GM21576 (cell line): ENCODE data around the gene AHDC1.

Experiments
- ATAC-seq: cut with Tn5 transposase; IDR thresholded peaks from one replicate; pipeline ENCODE4 v1.9.1; 2021; ENCODE audit warnings: mild to moderate bottlenecking, moderate library complexity; ENCODE audit not compliant: unreplicated experiment

The AHDC1 gene

GRCh38 chr1:27600498-27601175, 3.3 kb downstream of the AHDC1 start:
- ATAC-seq: no peak

DNA sequence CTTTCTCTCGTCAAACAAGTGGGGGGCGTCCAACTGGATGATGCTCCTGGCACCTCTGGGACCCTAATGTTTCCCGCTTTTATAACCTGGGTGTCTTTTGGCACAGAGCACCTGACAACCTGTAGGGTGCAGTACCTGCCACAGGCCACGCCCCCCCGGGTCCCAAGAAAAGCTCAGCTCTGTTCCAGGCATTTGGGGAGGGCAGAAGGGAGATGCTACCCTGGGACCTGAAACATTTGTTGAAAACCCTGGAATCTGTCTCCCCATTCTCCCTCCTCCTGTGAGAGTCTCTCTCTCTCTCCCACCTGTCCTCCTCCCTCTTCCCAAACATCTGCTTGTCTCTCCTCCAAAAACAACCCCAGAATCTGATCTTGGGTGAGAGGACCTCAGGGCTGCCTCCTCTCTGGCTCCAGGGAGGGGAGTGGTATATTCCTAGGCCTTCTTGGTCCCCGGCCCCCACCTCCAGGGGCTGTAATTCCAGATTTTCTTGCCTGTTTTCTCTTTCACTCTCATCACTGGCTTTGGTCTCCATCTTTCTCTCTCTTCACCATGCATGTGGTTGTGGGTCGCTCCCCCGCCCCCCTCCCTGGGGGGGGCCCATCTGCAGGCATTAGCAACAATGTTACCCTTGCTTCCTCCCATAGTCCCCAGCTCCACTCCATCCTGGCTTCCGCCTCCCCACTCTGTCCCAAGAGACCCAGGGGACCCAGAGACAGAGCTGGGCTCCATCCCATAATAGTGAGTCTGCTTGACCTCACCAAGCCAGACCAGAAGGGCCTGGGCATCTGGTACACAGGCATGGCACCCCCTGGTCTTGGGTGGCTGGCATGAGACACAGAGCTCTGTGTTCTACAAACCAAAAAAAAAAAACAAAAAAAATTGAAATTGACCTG, 4.1 kb downstream of the AHDC1 start:
- ATAC-seq: no peak

GRCh38 chr1:27598902-27599528, 4.9 kb downstream of the AHDC1 start:
- no peak for ATAC-seq

GRCh38 chr1:27598295-27598687, 5.7 kb downstream of the AHDC1 start:
- no peak for ATAC-seq

DNA sequence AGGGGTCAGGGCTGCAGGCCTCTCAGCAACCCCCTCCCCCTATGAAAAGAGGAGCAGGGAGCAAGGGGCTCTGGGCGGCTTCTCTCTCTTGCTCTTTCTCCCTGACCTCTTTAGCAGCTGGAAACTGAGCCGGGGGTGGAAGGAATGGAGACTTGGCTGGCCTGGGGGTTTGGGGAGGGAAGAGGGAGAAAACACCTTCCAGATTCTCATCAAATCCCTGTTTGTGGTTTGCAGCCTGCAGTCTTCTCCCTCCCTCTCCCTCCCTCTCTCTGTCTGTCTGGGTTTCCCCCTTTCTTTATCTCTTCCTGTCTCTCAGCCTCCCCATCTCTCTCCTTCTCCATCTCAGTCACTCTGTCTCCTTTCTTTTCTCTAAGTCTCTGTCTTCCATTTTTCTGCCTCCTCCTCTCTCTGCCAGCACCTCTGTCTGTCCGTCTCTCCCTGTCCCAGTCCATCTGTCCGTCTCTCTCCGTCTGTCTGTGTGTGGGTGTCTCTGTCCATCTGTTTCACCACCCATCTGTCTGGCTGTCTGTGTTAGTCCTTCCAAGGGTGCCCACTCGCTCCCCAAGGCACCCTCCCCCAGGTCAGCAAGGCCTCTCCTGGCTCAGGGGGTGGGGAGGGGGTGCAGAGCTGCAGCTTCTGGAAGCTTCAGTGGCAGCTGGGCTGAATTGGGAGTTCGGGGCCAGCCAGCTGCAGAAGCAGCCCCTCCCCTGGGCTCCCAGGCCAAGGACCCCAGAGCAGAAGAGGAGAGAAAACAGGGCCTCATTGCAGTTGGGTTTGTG, 6.2 kb downstream of the AHDC1 start:
- ATAC-seq: no peak

GRCh38 chr1:27596986-27597385, 7.0 kb downstream of the AHDC1 start:
- no peak for ATAC-seq

DNA sequence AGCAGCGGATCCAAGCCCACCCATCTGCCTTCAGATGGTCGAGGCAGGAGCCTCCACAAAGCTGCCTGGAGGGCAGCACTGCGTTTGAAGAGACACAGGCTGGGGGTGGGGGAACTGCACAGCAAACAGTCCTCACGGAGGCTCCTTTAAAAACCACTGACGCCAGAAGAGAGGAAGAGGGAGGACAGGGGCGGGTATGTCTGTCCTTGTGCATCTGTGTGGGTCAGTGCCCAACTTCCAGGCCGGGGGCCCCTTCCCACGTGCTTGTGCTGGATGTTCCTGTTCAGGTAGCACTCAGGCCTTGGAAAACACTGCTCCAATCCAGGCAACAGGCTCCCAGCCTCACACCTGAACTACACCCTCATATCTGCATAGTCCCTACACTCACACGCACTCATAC, 7.7 kb downstream of the AHDC1 start:
- no peak for ATAC-seq

DNA sequence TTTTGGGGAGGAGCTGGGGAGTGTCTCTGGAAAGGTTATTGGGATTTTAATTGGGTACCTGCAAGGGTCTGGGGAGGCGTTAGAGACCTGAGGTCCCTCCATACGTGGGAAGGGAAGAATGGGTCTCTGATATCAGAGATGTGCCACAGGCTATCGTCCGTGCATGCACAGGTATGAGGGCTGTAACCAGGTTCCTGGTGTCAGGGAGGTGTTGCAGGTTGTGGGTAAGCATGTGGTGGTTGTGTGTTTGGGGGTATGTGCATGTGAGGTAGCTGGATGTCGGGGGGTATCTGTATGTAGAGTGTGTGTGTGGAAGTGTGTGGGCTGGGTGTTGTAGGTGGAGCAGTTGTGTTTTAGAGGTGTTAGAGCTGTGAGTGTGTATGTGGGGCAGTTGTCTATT, 8.3 kb downstream of the AHDC1 start:
- no peak for ATAC-seq

DNA sequence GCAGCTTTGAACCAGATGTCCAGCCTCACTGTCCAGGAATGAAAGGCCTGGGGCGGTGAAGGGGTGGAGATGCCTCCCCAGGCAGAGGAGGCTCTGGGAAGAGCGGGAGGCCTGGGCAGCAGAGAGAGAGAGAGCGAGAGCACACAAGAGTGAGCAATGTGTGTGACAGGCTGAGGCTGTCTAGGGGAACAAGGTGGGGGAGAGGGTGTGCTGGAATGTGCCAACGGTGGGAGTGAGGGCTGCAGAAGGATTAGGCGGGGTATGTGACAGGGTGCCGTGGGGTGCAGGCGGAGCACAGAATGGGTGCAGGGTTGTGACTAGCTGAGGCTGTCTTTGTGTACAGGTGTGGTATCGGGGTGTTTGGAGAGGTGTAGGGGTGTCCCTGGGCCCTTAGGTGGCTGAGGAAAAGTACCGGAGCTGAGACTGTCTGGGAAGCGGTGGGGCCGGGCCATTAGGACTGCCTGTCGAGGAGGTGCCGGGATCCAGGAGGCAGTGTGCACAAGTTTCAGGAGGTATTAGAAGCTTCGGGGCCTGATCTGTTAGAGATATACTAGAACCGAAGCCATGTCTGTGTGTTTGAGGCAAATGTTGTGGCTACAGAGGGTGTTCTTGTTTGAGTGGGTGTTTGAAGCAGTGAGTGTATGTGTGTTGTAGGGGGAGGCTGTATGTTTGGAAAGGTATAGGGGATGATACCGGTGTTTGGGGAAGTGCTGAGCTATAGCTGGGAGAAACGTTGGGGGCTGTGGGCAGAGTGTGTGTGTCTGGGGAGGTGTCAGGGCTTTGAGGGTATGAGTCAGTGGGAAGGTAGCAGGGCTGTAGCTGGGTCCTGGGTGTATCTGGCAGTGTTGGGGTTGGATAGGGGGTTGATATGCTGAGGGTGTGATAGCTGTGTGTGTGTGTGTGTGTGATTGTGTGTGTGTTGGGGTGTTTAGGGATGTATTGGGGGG, 9.1 kb downstream of the AHDC1 start:
- no peak for ATAC-seq

GRCh38 chr1:27593678-27594563, 10.0 kb downstream of the AHDC1 start:
- no peak for ATAC-seq

- no peak for ATAC-seq
Observed at GRCh38 chr1:27592931-27593677, 10.8 kb downstream of the AHDC1 start.

GRCh38 chr1:27592232-27592930, 11.6 kb downstream of the AHDC1 start:
- no peak for ATAC-seq

- ATAC-seq: no peak
Observed at GRCh38 chr1:27591622-27592021, 12.3 kb downstream of the AHDC1 start.

DNA sequence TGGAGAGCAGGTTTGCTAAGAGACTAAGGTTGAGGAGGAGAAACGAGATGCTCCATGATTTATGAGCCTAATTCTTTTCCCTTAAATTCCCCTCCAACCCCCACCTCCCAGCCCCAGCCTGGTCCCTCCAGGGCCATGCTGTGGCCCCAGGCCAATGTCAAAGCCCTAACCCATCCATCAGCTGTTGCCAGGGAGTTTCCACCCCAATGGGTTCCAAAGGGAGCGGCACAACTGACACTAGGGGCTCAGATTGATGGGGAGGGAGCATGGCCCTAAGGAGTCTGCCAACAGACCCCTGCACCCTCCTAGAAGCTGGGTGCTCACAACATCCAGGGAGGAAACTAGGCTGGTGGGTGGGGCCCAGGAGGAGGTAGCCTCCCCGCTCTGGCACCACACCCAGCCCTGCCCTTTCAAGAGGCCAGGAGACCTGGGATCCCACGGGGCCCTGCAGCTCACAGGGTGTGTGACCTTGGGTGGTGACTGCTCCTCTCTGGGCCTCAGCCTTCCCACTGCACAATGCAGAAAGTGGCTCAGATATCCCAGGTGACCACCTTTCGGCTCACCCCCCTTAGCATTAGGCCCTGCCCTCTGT, 12.9 kb downstream of the AHDC1 start:
- no peak for ATAC-seq

GRCh38 chr1:27589841-27590426, 14.0 kb downstream of the AHDC1 start:
- ATAC-seq: no peak

DNA sequence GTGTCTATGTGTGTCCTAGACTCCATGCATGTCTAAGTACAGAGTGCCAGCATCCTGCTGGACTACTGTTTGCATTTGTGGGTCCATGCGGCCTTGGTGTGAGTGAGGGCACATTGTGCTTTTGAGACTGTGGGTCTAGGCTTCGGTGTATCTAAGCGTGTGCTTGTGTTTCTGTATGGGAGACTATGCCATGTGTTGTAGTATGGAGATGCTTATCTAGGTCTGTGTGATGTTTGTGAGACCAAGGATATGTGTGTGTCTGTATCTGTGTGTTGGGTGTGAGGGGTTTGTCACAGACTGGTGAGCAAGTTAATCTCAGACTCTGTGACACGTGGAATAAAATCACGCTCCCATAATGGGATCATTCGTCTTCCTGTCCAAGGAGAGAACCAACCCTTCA, 14.5 kb downstream of the AHDC1 start:
- no peak for ATAC-seq
